H1 (cell line): Measurements from ENCODE around the gene ZNF469. TPM values are rescaled to one million over a fixed set of nuclear protein-coding genes. Genes with fewer than 3 reads are reported as not detected.

Experiments used
- CTCF ChIA-PET: fragments of 300-600 bp; sonication (Branson Sonifier 250); formaldehyde crosslinking; loops from one replicate; lab custom pipeline; 2021; ENCODE audit not compliant: partially characterized antibody; lab: Charles Lee
- POLR2A ChIA-PET: fragments of 300-600 bp; sonication (Branson Sonifier 250); formaldehyde crosslinking; loops from one replicate; lab custom pipeline; 2021; ENCODE audit warnings: inconsistent platforms; ENCODE audit not compliant: partially characterized antibody; lab: Charles Lee
- DNase-seq, 2 experiments: peaks; one replicate each; pipeline versions ENCODE4 v3.0.0 to v3.0.0-alpha.2; 2010 to 2022; ENCODE audit warnings: low spot score in 2 of 2, low read depth in 1 of 2, mixed read lengths in 1 of 2
- FAIRE-seq: peaks from 2 replicates; lab custom pipeline; 2011; peaks lifted over from hg19 to GRCh38; lab: Jason Lieb, UNC
- H2AFZ ChIP-seq: 2 replicates; pipeline ENCODE4 v1.8.1; 2012; ENCODE audit warnings: low read length, inconsistent platforms
- H2AK5ac ChIP-seq: 2 replicates; pipeline ENCODE4 v1.6.1; 2013; ENCODE audit warnings: low read depth, low read length
- H2BK120ac ChIP-seq: replicated peaks from 2 replicates; pipeline ENCODE3; 2013; ENCODE audit warnings: low read depth, low read length, inconsistent platforms
- H2BK12ac ChIP-seq: 2 replicates; pipeline ENCODE4 v1.6.1; 2013; ENCODE audit warnings: low read depth, low read length
- H2BK15ac ChIP-seq: 2 replicates; pipeline ENCODE4 v1.6.1; 2013; ENCODE audit warnings: low read length
- H2BK20ac ChIP-seq: 2 replicates; pipeline ENCODE4 v1.6.1; 2013; ENCODE audit warnings: low read length
- H2BK5ac ChIP-seq: 2 replicates; pipeline ENCODE4 v1.6.1; 2013; ENCODE audit warnings: low read depth, low read length
- H3K14ac ChIP-seq: 2 replicates; pipeline ENCODE4 v1.6.1; 2013; ENCODE audit warnings: inconsistent platforms; ENCODE audit not compliant: insufficient read length
- H3K18ac ChIP-seq: 2 replicates; pipeline ENCODE4 v1.6.1; 2013; ENCODE audit warnings: low read length; ENCODE audit errors: extremely low read depth
- H3K23ac ChIP-seq: 2 replicates; pipeline ENCODE4 v1.6.1; 2013; ENCODE audit warnings: inconsistent platforms; ENCODE audit not compliant: insufficient read length
- H3K23me2 ChIP-seq: 2 replicates; pipeline ENCODE4 v1.6.1; 2013; ENCODE audit warnings: low read depth, low read length
- H3K27ac ChIP-seq: 2 replicates; pipeline ENCODE4 v1.6.1; 2011; ENCODE audit warnings: low read depth, low read length, inconsistent platforms
- H3K27me3 ChIP-seq, 4 experiments: replicated peaks in 1 of 4; 1 replicate in 1 of 4; 2 replicates in 3 of 4; pipeline versions ENCODE4 v1.6.1 to v1.8.1; 2011 to 2013; ENCODE audit warnings: low read length in 3 of 4, mild to moderate bottlenecking in 3 of 4, inconsistent platforms in 2 of 4, mixed read lengths in 2 of 4, moderate library complexity in 1 of 4; ENCODE audit not compliant: control insufficient read depth in 3 of 4, insufficient read depth in 3 of 4; ENCODE audit errors: extremely low read depth in 1 of 4
- H3K36me3 ChIP-seq, 4 experiments: 2 replicates each; pipeline versions ENCODE4 v1.6.1 to v1.8.1; 2011 to 2013; ENCODE audit warnings: mild to moderate bottlenecking in 4 of 4, low read length in 3 of 4, moderate library complexity in 2 of 4, control low read depth in 1 of 4, inconsistent platforms in 1 of 4; ENCODE audit not compliant: insufficient read depth in 4 of 4, control insufficient read depth in 2 of 4
- H3K4ac ChIP-seq: replicated peaks from 2 replicates; pipeline ENCODE3; 2013; ENCODE audit warnings: low read length, low read depth, mixed read lengths, inconsistent platforms; ENCODE audit not compliant: insufficient read length
- H3K4me1 ChIP-seq, 4 experiments: replicated peaks in 1 of 4; 1 replicate in 1 of 4; 2 replicates in 3 of 4; pipeline versions ENCODE4 v1.6.1 to v1.8.1; 2011 to 2013; ENCODE audit warnings: low read length in 3 of 4, inconsistent platforms in 2 of 4, mixed read lengths in 1 of 4; ENCODE audit not compliant: insufficient read depth in 4 of 4, control insufficient read depth in 3 of 4
- H3K4me2 ChIP-seq, 2 experiments: 2 replicates each; pipeline versions ENCODE4 v1.6.1 to v1.8.1; 2011 to 2013; ENCODE audit warnings: low read depth in 2 of 2, low read length in 2 of 2, control low read depth in 1 of 2, inconsistent platforms in 1 of 2, mild to moderate bottlenecking in 1 of 2; ENCODE audit not compliant: insufficient read depth in 1 of 2
- H3K4me3 ChIP-seq, 4 experiments: fragments of 200-600, 300-600 bp in 1 of 4; sonication (generic), shearing (Covaris generic), sonication (Bioruptor Twin) in 1 of 4; 2 replicates each; pipeline versions ENCODE4 v1.5.1 to v1.8.1; 2011 to 2016; ENCODE audit warnings: low read length in 4 of 4, low read depth in 3 of 4, control low read depth in 2 of 4, inconsistent platforms in 2 of 4, mild to moderate bottlenecking in 2 of 4, mixed read lengths in 1 of 4, moderate library complexity in 1 of 4; ENCODE audit not compliant: insufficient read depth in 2 of 4; ENCODE audit errors: extremely low read depth in 1 of 4
- H3K56ac ChIP-seq: replicated peaks from 2 replicates; pipeline ENCODE3; 2013; ENCODE audit warnings: low read depth, mild to moderate bottlenecking, mixed read lengths, low read length, inconsistent platforms; ENCODE audit not compliant: insufficient read length
- H3K79me1 ChIP-seq: 2 replicates; pipeline ENCODE4 v1.6.1; 2013; ENCODE audit warnings: low read depth, low read length, control low read depth
- H3K79me2 ChIP-seq, 2 experiments: 2 replicates each; pipeline versions ENCODE4 v1.6.1 to v1.8.1; 2012 to 2013; ENCODE audit warnings: low read length in 2 of 2, mild to moderate bottlenecking in 2 of 2, inconsistent platforms in 1 of 2; ENCODE audit not compliant: insufficient read depth in 2 of 2, control insufficient read depth in 1 of 2
- H3K9ac ChIP-seq, 4 experiments: replicated peaks in 1 of 4; 1 replicate in 1 of 4; 2 replicates in 3 of 4; pipeline versions ENCODE4 v1.6.1 to v1.8.1; 2011 to 2013; ENCODE audit warnings: low read depth in 3 of 4, low read length in 3 of 4, control low read depth in 2 of 4, mild to moderate bottlenecking in 2 of 4, moderate library complexity in 2 of 4, inconsistent platforms in 1 of 4; ENCODE audit errors: extremely low read depth in 1 of 4
- H3K9me3 ChIP-seq, 2 experiments: 2 replicates each; pipeline versions ENCODE4 v1.6.1 to v1.8.1; 2012 to 2013; ENCODE audit warnings: mild to moderate bottlenecking in 2 of 2, moderate library complexity in 2 of 2, control low read depth in 1 of 2, inconsistent platforms in 1 of 2, low read depth in 1 of 2, low read length in 1 of 2, mixed read lengths in 1 of 2; ENCODE audit not compliant: insufficient read depth in 2 of 2
- H4K20me1 ChIP-seq, 2 experiments: replicated peaks in 1 of 2; 2 replicates each; pipeline versions ENCODE3 to v1.8.1; 2011 to 2013; ENCODE audit warnings: inconsistent platforms in 2 of 2, low read length in 2 of 2, mild to moderate bottlenecking in 1 of 2; ENCODE audit not compliant: insufficient read depth in 2 of 2, control insufficient read depth in 1 of 2
- H4K5ac ChIP-seq: 2 replicates; pipeline ENCODE4 v1.6.1; 2013; ENCODE audit warnings: low read length, low read depth, mixed read lengths, inconsistent platforms; ENCODE audit not compliant: insufficient read length
- H4K8ac ChIP-seq: 2 replicates; pipeline ENCODE4 v1.8.0; 2013; ENCODE audit warnings: mild to moderate bottlenecking, moderate library complexity, low read length, inconsistent platforms; ENCODE audit not compliant: insufficient read depth; ENCODE audit errors: extremely low read depth
- H4K91ac ChIP-seq: replicated peaks from 2 replicates; pipeline ENCODE3; 2013; ENCODE audit warnings: low read length, mixed read lengths, inconsistent platforms; ENCODE audit not compliant: insufficient read length
- BRCA1 ChIP-seq: IDR thresholded peaks from 2 replicates; pipeline ENCODE4 v1.6.1; 2012; ENCODE audit warnings: low read depth, low read length, improper control_type of control experiment
- CTBP2 ChIP-seq: IDR thresholded peaks from 2 replicates; pipeline ENCODE4 v1.7.0; 2011; ENCODE audit warnings: borderline replicate concordance, mild to moderate bottlenecking, moderate library complexity, mixed read lengths, low read length; ENCODE audit not compliant: insufficient read depth, insufficient read length
- GABPA ChIP-seq: IDR thresholded peaks from 2 replicates; pipeline ENCODE4 v1.6.1; 2011; ENCODE audit warnings: mild to moderate bottlenecking, low read length, moderate library complexity, borderline replicate concordance; ENCODE audit not compliant: insufficient read depth
- GTF2F1 ChIP-seq: IDR thresholded peaks from 2 replicates; pipeline ENCODE4 v1.6.1; 2012; ENCODE audit warnings: low read depth, low read length, improper control_type of control experiment, borderline replicate concordance
- KDM1A ChIP-seq: fragments of 200-600, 300-600 bp; sonication (generic); IDR thresholded peaks from 2 replicates; pipeline ENCODE4 v1.7.1; 2016; ENCODE audit warnings: mild to moderate bottlenecking, low read length, borderline replicate concordance
- NANOG ChIP-seq: IDR thresholded peaks from 2 replicates; pipeline ENCODE4 v1.6.1; 2011; ENCODE audit warnings: low read length, low read depth, mild to moderate bottlenecking, inconsistent platforms; ENCODE audit not compliant: insufficient read depth, poor library complexity, severe bottlenecking
- POLR2AphosphoS5 ChIP-seq: IDR thresholded peaks from 2 replicates; pipeline ENCODE4 v1.6.1; 2011; ENCODE audit warnings: low read depth, low read length
- RAD21 ChIP-seq, 2 experiments: IDR thresholded peaks in 1 of 2; conservative IDR thresholded peaks in 1 of 2; 2 replicates each; pipeline ENCODE4 v1.6.1; 2011; ENCODE audit warnings: low read depth in 2 of 2, low read length in 2 of 2, improper control_type of control experiment in 1 of 2, inconsistent platforms in 1 of 2, mild to moderate bottlenecking in 1 of 2, moderate library complexity in 1 of 2
- RNF2 ChIP-seq: fragments of 200-900, 300-1000 bp; sonication (generic); IDR thresholded peaks from 2 replicates; pipeline ENCODE4 v1.7.1; 2016; ENCODE audit warnings: borderline replicate concordance, low read depth, mild to moderate bottlenecking, antibody characterized with exemption, low read length; ENCODE audit not compliant: poor library complexity, severe bottlenecking; ENCODE audit errors: missing control alignments
- RXRA ChIP-seq: IDR thresholded peaks from 2 replicates; pipeline ENCODE4 v1.6.1; 2011; ENCODE audit warnings: low read depth, mild to moderate bottlenecking, low read length, moderate library complexity; ENCODE audit not compliant: insufficient read depth
- SIN3A ChIP-seq, 2 experiments: IDR thresholded peaks in 1 of 2; conservative IDR thresholded peaks in 1 of 2; 2 replicates each; pipeline ENCODE4 v1.6.1; 2011 to 2012; ENCODE audit warnings: low read length in 2 of 2, improper control_type of control experiment in 1 of 2, low read depth in 1 of 2, mild to moderate bottlenecking in 1 of 2
- SP4 ChIP-seq: IDR thresholded peaks from 2 replicates; pipeline ENCODE4 v1.6.1; 2012; ENCODE audit warnings: low read length, inconsistent platforms
- TEAD4 ChIP-seq: IDR thresholded peaks from 2 replicates; pipeline ENCODE4 v1.6.1; 2012; ENCODE audit warnings: low read depth, low read length, inconsistent platforms, mixed read lengths
- WGBS, 2 experiments: shearing (Covaris generic) in 1 of 2; methylation state at CpG; one replicate each; pipeline versions ENCODE4 v1.1.6 to v1.1.7; 2013 to 2015; ENCODE audit warnings: low lambda C conversion rate in 2 of 2, mixed read lengths in 2 of 2, inconsistent platforms in 1 of 2, low coverage in 1 of 2, missing lambda C conversion rate in 1 of 2; ENCODE audit not compliant: insufficient replicate concordance in 2 of 2, insufficient coverage in 1 of 2, insufficient read length in 1 of 2; ENCODE audit errors: extremely low coverage in 1 of 2, missing lambda C conversion rate in 1 of 2; 5-methylcytosine and 5-hydroxymethylcytosine counted together
- polyA plus RNA-seq, 7 experiments: library from polyadenylated mRNA; depleted of rRNA in 3 of 7; stranded (reverse) in 5 of 7; unstranded in 2 of 7; fragments of >200 nt in 5 of 7; fragments of 200-250 nt in 2 of 7; gene quantifications; 1 replicate in 5 of 7; 2 replicates in 1 of 7; 4 replicates in 1 of 7; pipeline versions ENCODE4 v1.2.1 to v1.2.3, GENCODE V29; 2011 to 2013; ENCODE audit warnings: missing spikeins in 2 of 7, mixed read lengths in 2 of 7
- total RNA-seq: library from RNA; stranded (reverse); fragmentation: NEBNext Ultra II Directional; extraction: Animal tissue kit (Norgen Biotek cat#: 25700); gene quantifications from 2 replicates; pipeline ENCODE4 v1.2.1, GENCODE V29; 2021

Gene ZNF469
- total and polyA plus RNA-seq, 2 of the 8 experiments (the other 6 are each of a cell fraction or from before 2014, with no cell fraction given) = 0.30 to 1.8 TPM

GRCh38 chr16:88358023-88358420 is 24.7 kb upstream of the ZNF469 start:
- Histone ChIP-seq H3K23ac (no peak overlapping the region), H4K20me1 (no peaks in the 10 kb centered on the region), H3K36me3 (no peaks in the 10 kb centered on the region), H3K4me1 (peaks cover 0 to 17% (median 9%) of the 10 kb centered on the region in 4 experiments; a peak in 6 of 7 replicates), H3K9me3 (peaks cover 5 to 6% of the 10 kb centered on the region in 2 experiments; a peak in 1 of 4 replicates), H2BK120ac (no peak overlapping the region), H3K79me2 (no peaks in the 10 kb centered on the region), H2AK5ac (no peak overlapping the region), H4K5ac (no peak overlapping the region), H4K8ac (no peak overlapping the region; the same call in 1 of the 2 replicates), H4K91ac (peak overlapping the region; percentile 25), H3K4ac (no peak overlapping the region), H2BK12ac (peak overlapping the region; percentile 80; the same call in 1 of the 2 replicates), H2BK20ac (no peak overlapping the region), H2BK15ac (no peak overlapping the region), H3K9ac (no peak overlapping the region), H3K18ac (peak overlapping the region; percentile 38), H3K14ac (no peak overlapping the region), H2BK5ac (no peak overlapping the region), H3K4me3 (no peak overlapping the region), H2AFZ (no peak overlapping the region), H3K56ac (no peak overlapping the region), H3K23me2 (no peaks in the 10 kb centered on the region), H3K79me1 (no peaks in the 10 kb centered on the region), H3K27me3 (no peaks in the 10 kb centered on the region), H3K4me2 (no peak overlapping the region), H3K27ac (no peak overlapping the region)
- ChIA-PET POLR2A (no interaction called here), CTCF (no interaction called here)
- DNase-seq (no peak), FAIRE-seq (no peak)
- 92% methylated on average over 11 of the region's 16 CpGs; no CpG with 5 or more reads in 1 of the 2 experiments for WGBS, 2 experiments
- no peak for TF ChIP-seq SIN3A (conservative IDR thresholded peaks at IDR 0.05 in 1 of 2, IDR thresholded peaks at IDR 0.05 in 1 of 2; ENCODE audit: low read depth in 1 of 2, low read length in 2 of 2)
- no peak for TF ChIP-seq RAD21 (IDR thresholded peaks at IDR 0.05 in 1 of 2, conservative IDR thresholded peaks at IDR 0.05 in 1 of 2; ENCODE audit: low read depth in 2 of 2, low read length in 2 of 2)
- no peak for TF ChIP-seq GTF2F1
- TF ChIP-seq NANOG = no peak
- no peak for TF ChIP-seq POLR2AphosphoS5
- no peak for TF ChIP-seq RNF2
- TF ChIP-seq BRCA1 = no peak
- no peak for TF ChIP-seq TEAD4
- no peak for TF ChIP-seq KDM1A
- no peak for TF ChIP-seq RXRA
- TF ChIP-seq CTBP2 = no peak
- no peak for TF ChIP-seq SP4
- no peak for TF ChIP-seq GABPA
